Trophoblast cell (in vitro differentiated cells and primary cell): Measurements from ENCODE around the gene DCUN1D4.

Experiments
- DNase-seq, 2 donors: peaks; one replicate each; pipeline ENCODE4 v3.0.0-alpha.2; 2016
- H2AFZ ChIP-seq: 2 replicates; pipeline ENCODE4 v1.6.1; 2013; ENCODE audit warnings: low read length, moderate library complexity, mild to moderate bottlenecking; ENCODE audit not compliant: insufficient read depth, poor library complexity
- H2AK5ac ChIP-seq: 2 replicates; pipeline ENCODE4 v1.6.1; 2013; ENCODE audit warnings: mild to moderate bottlenecking, low read length
- H2BK120ac ChIP-seq: 2 replicates; pipeline ENCODE4 v1.6.1; 2013; ENCODE audit warnings: low read length, mild to moderate bottlenecking, moderate library complexity; ENCODE audit not compliant: insufficient read depth, poor library complexity
- H2BK12ac ChIP-seq: 2 replicates; pipeline ENCODE4 v1.6.1; 2013; ENCODE audit warnings: mild to moderate bottlenecking, low read length, moderate library complexity
- H2BK5ac ChIP-seq: 2 replicates; pipeline ENCODE4 v1.6.1; 2013; ENCODE audit warnings: low read length, low read depth, moderate library complexity, mild to moderate bottlenecking; ENCODE audit not compliant: poor library complexity
- H3K14ac ChIP-seq: 2 replicates; pipeline ENCODE4 v1.6.1; 2013; ENCODE audit warnings: mild to moderate bottlenecking, low read length
- H3K18ac ChIP-seq: 2 replicates; pipeline ENCODE4 v1.6.1; 2013; ENCODE audit warnings: mild to moderate bottlenecking, low read length
- H3K23ac ChIP-seq: 2 replicates; pipeline ENCODE4 v1.6.1; 2013; ENCODE audit warnings: low read length
- H3K27ac ChIP-seq: 2 replicates; pipeline ENCODE4 v1.5.1; 2013; ENCODE audit warnings: low read depth, mild to moderate bottlenecking, inconsistent platforms, low read length, moderate library complexity
- H3K27me3 ChIP-seq: 2 replicates; pipeline ENCODE4 v1.6.1; 2013; ENCODE audit warnings: inconsistent platforms, mild to moderate bottlenecking, low read length, moderate library complexity; ENCODE audit not compliant: insufficient read depth
- H3K36me3 ChIP-seq, 2 experiments: 1 replicate in 1 of 2; 2 replicates in 1 of 2; pipeline ENCODE4 v1.6.1; 2013; ENCODE audit warnings: low read length in 2 of 2, mild to moderate bottlenecking in 2 of 2, moderate library complexity in 1 of 2; ENCODE audit not compliant: insufficient read depth in 2 of 2, control insufficient read depth in 1 of 2
- H3K4ac ChIP-seq: 2 replicates; pipeline ENCODE4 v1.6.1; 2013; ENCODE audit warnings: low read depth, mild to moderate bottlenecking, low read length, moderate library complexity
- H3K4me1 ChIP-seq, 2 experiments: 1 replicate in 1 of 2; 2 replicates in 1 of 2; pipeline ENCODE4 v1.6.1; 2013; ENCODE audit warnings: low read length in 2 of 2, mild to moderate bottlenecking in 2 of 2, moderate library complexity in 1 of 2; ENCODE audit not compliant: insufficient read depth in 2 of 2, control insufficient read depth in 1 of 2
- H3K4me2 ChIP-seq: 2 replicates; pipeline ENCODE4 v1.6.1; 2013; ENCODE audit warnings: inconsistent platforms, mild to moderate bottlenecking, low read length, moderate library complexity
- H3K4me3 ChIP-seq: 2 replicates; pipeline ENCODE4 v1.5.1; 2013; ENCODE audit warnings: mild to moderate bottlenecking, low read depth, low read length, inconsistent platforms
- H3K79me1 ChIP-seq: one replicate; pipeline ENCODE4 v1.6.1; 2013; ENCODE audit warnings: low read length
- H3K79me2 ChIP-seq: 2 replicates; pipeline ENCODE4 v1.6.1; 2013; ENCODE audit warnings: low read length, mild to moderate bottlenecking; ENCODE audit not compliant: control insufficient read depth, insufficient read depth, poor library complexity
- H3K9ac ChIP-seq: 2 replicates; pipeline ENCODE4 v1.6.1; 2013; ENCODE audit warnings: mild to moderate bottlenecking, low read length
- H3K9me3 ChIP-seq: 2 replicates; pipeline ENCODE4 v1.6.1; 2013; ENCODE audit warnings: low read depth, mild to moderate bottlenecking, control low read depth, inconsistent platforms, low read length; ENCODE audit not compliant: insufficient read depth
- H4K12ac ChIP-seq: 2 replicates; pipeline ENCODE4 v1.6.1; 2013; ENCODE audit warnings: low read depth, mild to moderate bottlenecking, low read length, moderate library complexity
- H4K8ac ChIP-seq: 2 replicates; pipeline ENCODE4 v1.6.1; 2013; ENCODE audit warnings: low read depth, mild to moderate bottlenecking, low read length, moderate library complexity
- H4K91ac ChIP-seq: one replicate; pipeline ENCODE4 v1.6.1; 2013; ENCODE audit warnings: low read depth, mild to moderate bottlenecking, low read length, moderate library complexity
- WGBS: extraction: QIAGEN DNeasy Blood & Tissue Kit; methylation state at CpG from one replicate; pipeline ENCODE4 v1.1.7; 2013; ENCODE audit warnings: missing lambda C conversion rate; ENCODE audit not compliant: insufficient read length, insufficient coverage; ENCODE audit errors: extremely low coverage; 5-methylcytosine and 5-hydroxymethylcytosine counted together

DCUN1D4 gene

DNA sequence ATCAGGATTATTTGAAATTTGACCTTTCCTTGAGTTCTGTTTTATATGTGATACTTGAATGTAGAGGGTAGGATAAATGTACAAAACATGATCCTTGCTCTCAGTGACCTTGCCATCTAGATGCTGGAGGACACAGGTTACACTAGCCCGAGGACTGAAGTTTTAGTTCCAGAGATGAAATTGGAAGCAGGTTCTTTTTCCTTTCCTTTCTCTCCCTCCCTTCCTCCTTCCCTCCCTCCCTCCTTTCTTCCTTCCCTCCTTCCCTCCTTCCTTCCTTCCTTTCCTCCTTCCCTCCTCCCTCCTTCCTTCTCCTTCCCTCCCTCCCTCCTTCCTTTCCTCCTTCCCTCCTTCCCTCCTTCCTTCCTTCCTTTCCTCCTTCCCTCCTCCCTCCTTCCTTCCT is 122.9 kb downstream of the DCUN1D4 start:
- H4K12ac ChIP-seq, result no peak overlapping the region
- no peak overlapping the region for H3K27ac ChIP-seq
- H4K91ac ChIP-seq, result no peak overlapping the region
- DNase-seq, result no peak
- no peaks in the 10 kb centered on the region for H3K79me1 ChIP-seq
- H3K4me2 ChIP-seq, result no peak overlapping the region
- H3K4ac ChIP-seq, result no peak overlapping the region
- H3K4me1 ChIP-seq, result no peaks in the 10 kb centered on the region
- H3K79me2 ChIP-seq, result no peaks in the 10 kb centered on the region
- no peaks in the 10 kb centered on the region for H3K9me3 ChIP-seq
- no peak overlapping the region for H2BK120ac ChIP-seq
- no peak overlapping the region for H3K4me3 ChIP-seq
- no peak overlapping the region for H3K9ac ChIP-seq
- no peak overlapping the region for H2AFZ ChIP-seq
- H2AK5ac ChIP-seq, result no peak overlapping the region
- H4K8ac ChIP-seq, result no peak overlapping the region
- H3K27me3 ChIP-seq, result no peaks in the 10 kb centered on the region
- no peak overlapping the region for H3K23ac ChIP-seq
- no peak overlapping the region for H2BK5ac ChIP-seq
- no peak overlapping the region for H2BK12ac ChIP-seq
- no peaks in the 10 kb centered on the region for H3K36me3 ChIP-seq
- no peak overlapping the region for H3K14ac ChIP-seq
- no peak overlapping the region for H3K18ac ChIP-seq
- no CpG with 5 or more reads among the region's 1 CpG for WGBS
